PC-9 (cell line): ENCODE results near the gene MCTP1.

Experiments
- EZH2 ChIP-seq: fragments of 200-600 bp; sonication (generic); IDR thresholded peaks from 2 replicates; pipeline ENCODE4 v1.8.0; 2017; ENCODE audit warnings: antibody characterized with exemption, low read depth
- TF ChIP-seq, protein P1 (sequence below): fragments of 200-600 bp; sonication (generic); conservative IDR thresholded peaks from 2 replicates; pipeline ENCODE4 v1.6.1; 2017; ENCODE audit warnings: mixed run types, antibody characterized with exemption, mild to moderate bottlenecking, moderate library complexity

DNA sequence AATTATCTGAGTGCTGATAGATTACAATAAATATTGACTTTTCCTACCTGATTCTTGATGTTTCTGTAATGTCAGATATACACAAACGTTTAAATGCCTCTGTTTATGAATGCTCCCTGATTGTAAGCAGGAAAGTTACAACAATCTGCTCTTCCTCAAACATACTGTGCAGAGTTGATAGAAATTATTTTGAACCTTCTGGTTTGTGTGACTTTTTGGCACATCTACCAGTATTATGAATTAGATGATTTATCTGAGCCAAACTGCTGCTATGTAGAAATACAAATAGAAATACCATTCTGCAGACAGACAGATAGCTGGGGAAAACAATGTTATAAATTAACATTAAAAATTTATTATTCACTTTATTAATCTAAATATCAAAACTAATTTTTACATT lies 553.4 kb downstream of the MCTP1 start:
- TF ChIP-seq, protein P1, sequence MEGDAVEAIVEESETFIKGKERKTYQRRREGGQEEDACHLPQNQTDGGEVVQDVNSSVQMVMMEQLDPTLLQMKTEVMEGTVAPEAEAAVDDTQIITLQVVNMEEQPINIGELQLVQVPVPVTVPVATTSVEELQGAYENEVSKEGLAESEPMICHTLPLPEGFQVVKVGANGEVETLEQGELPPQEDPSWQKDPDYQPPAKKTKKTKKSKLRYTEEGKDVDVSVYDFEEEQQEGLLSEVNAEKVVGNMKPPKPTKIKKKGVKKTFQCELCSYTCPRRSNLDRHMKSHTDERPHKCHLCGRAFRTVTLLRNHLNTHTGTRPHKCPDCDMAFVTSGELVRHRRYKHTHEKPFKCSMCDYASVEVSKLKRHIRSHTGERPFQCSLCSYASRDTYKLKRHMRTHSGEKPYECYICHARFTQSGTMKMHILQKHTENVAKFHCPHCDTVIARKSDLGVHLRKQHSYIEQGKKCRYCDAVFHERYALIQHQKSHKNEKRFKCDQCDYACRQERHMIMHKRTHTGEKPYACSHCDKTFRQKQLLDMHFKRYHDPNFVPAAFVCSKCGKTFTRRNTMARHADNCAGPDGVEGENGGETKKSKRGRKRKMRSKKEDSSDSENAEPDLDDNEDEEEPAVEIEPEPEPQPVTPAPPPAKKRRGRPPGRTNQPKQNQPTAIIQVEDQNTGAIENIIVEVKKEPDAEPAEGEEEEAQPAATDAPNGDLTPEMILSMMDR: no peak
- no peak for TF ChIP-seq EZH2
